GM12872 (cell line): ENCODE measurements around the gene IQSEC1.

Experiments used
- CTCF ChIP-seq: IDR thresholded peaks from 3 replicates; pipeline ENCODE4 v1.5.1; 2011; ENCODE audit warnings: low read depth, mild to moderate bottlenecking, low read length, moderate library complexity; ENCODE audit not compliant: insufficient read depth

Gene IQSEC1

DNA sequence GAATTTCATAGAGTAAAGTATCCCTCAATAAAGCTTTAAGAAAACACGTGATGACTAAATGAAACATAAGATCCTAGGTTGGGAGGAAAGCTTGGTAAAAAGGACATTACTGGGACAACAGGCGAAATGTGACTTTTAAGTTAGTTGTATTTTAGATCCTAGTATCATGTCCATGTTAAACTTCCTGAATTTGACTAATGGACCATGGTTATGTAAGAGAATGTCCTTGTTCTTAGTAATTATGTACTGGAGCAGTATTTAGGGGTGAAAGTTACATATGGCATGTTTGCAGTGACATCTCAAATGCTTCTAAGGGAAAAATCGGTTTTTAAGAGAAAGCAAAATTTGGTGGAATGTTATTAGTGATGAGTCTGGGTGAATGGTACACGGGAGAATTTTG is 69.6 kb downstream of the IQSEC1 start:
- no peak for TF ChIP-seq CTCF

GRCh38 chr3:13002398-13003124 is 70.7 kb downstream of the IQSEC1 start:
- no peak for TF ChIP-seq CTCF

GRCh38 chr3:12999147-13000140 is 73.8 kb downstream of the IQSEC1 start:
- TF ChIP-seq CTCF, result no peak

DNA sequence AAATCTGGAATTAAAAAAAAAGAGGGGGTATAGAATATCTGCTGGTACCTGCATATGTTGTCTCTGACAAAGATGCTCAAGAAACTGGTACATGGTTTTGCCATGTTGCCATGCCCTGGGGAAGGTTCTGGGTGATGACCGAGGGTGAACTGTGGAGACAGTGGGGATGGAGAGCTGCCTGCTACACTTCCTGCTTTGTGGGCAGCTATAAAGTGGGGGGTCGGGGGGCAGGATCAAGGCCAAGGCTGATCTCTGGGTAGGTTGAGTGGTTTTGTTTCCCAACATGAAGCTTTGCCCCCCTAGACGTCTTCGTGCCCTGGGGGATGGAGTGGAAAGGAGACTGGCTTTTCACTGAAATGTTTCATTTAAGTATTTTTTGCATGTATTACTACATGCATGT is 74.6 kb downstream of the IQSEC1 start:
- no peak for TF ChIP-seq CTCF

DNA sequence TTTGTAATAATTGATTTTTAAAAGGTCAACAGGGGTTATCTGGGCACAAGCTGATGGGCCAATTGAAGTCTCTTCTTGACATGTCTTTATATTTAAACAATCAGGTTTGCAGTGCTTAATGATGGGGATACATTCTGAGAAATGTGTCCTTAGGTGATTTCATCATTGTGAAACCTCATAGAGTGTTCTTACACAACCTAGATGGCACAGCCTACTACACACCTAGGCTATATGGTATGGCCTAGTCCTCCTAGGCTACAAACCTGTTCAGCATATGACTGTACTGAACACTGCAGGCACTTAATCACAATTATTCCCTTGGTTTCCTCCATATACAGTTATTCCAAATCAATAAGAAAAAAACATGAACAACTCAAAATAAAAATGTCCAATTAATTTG is 75.8 kb downstream of the IQSEC1 start:
- no peak for TF ChIP-seq CTCF

DNA sequence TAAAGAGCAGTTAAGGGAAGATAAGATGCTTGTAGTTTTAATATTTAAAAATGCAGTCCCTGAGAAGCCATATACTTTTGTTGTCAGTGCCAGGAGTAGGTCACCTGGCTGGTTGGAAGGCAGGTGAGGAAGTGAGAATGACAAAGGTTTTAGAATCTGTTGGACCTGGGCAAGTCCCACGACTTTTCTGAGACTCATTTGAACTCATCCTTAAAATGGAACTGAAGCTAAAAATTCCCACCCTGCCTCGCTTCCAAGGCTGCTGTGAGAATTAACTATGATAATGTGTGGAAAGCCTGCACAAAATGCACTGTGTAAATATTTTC is 77.1 kb downstream of the IQSEC1 start:
- TF ChIP-seq CTCF, result no peak

- no peak for TF ChIP-seq CTCF
These were observed 77.6 kb downstream of the IQSEC1 start for GRCh38 chr3:12995389-12996180.
